Activated CD4-positive, alpha-beta T cell treated with anti-CD3 and anti-CD28 coated beads for 4 hours (primary cell): Measurements from ENCODE around the gene CDKN1C.

ENCODE experiments used
- DNase-seq, 2 donors: peaks; one replicate each; pipeline ENCODE4 v3.0.0-alpha.2; 2020

CDKN1C gene

DNA sequence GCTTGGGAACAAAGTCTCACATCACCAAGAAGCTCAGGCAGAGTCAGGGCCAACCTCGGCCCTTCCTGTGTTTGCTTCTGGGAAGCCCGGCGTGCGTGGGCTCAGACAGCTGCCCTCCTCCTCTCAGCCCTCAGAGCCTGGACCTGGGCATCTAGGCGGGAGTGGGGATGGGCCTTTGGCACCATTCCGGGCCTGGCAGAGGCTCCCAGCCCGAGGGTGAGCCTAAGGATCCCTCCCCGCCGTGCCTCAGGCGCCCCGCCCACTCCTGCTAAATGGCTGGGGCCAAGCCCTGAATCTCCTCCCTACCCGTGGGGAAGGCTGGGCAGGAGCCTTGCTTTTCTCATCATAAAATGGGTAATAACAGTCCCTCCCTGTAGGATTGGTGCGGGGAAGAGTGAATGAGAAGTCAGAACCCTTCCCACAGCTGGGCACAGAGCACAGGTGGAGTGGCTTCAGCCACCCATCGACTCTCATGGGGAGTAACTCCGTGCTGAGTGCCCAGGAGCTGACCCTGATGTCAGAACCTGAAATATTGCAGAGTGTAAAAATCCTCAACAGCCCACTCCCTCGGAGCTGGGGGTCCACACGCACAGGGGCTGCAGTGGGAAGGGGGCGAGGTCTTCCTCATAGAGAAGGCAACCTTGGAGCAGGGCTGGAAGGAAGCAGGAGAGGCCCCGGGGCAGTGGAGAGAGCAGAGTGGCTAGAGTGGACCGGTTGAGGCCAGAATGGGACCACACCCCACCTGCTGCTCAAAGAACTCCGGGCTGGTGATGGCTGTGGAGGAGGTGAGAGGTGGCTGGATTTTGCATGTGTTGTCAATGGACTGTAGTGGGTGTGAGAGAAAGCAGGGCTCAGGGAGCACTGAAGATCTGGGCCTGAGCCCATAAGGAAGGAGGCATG lies 18.8 kb upstream of the CDKN1C start:
- no peak for DNase-seq

DNA sequence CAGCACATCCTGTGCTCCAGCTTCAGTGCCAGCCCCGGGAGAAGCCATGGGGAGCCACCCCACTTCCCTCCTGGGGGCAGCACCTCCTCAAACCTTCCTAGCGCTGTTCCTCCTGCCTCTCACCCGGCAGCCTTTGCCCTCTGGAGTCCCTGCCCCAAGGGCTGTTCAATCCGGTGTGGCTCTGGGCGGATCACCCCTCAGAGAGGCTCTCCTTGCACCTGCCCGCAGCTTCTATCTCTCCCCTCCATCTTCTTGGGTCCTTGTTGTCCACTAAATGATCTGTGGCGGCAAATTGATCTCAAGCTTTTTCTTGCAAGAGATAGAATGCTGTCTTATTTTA lies 18.1 kb upstream of the CDKN1C start:
- DNase-seq, result no peak

DNA sequence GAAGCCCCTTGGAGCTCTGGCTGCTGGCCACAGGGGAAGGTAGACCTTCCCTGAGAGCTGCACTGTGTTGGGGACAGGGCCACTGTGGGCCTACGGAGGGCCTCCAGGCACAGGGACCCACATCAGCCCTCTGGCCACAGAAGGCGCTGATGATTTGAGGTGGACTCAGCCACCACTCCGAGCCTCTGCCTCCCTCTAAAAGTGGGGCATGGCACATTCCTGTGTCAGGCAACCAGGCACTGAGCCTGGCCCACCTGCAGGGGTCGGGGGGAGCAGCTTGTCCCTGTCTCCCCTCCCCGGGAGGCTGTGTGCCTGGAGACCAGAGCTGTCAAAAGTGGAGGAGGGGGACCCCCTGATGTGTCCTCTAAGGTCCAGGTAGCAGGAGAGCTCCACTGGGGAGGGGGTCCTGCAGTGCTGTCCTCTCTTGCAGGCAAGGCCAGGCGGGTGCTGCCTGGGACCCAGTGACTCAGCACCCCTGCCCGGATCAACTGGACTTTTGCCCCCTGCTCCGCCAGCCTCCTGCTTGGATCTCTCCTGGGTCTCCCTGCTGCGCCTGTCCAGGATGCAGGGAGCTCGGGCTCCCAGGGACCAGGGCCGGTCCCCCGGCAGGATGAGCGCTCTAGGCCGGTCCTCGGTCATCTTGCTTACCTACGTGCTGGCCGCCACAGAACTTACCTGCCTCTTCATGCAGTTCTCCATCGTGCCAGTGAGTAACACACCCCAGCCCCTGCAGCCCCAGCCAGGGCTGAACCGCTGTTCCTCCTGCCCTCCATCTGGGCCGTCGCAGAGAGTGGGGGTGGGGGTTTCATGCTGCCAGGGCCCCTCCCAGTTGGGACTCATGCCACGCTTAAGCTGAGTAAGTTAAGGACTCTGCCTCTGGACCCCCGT lies 17.5 kb upstream of the CDKN1C start:
- no peak for DNase-seq

DNA sequence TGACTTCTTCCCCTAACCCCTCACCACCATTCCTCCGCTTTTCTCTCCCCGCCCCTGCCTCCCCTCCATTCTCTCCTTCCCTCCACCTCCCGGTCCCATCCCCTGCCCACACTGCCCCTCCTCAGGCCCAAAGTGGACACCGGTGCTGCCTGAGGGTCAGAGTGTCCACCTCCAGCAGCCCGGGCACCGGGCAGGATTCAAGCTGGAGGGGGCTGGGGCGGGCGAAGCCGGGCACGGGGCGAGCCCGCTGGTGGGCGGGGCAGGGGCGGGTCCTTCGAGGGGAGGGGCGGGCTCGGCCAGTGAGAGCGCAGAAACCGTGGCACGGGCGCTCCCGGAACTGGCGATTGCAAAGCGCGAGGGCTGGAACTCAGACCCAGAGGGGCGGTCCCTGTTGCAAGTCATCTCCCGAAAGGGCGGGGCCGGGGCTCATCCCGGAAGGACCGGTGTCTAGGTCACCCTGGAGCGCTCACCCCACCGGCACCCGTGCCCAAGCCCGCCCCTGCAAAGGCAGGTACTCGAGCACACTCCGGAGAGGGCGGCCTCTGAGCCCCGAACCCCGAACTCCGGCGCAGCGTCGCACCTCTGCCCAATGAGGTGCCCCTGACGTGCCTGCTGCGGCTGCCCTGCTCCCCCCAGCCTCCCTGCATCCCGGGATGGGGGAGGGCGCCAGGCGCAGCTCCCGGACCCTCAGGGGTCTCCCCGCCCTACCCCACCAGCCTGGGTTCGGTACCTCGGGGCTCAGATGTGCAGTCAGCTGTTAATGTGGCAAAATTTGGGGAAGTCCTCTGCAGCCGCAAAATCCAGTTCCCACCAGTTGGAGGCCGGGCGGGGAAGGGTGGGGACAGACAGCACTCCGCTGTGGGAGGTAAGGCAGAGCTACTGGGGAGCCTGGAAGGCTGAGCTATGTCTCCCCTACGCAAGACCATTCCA lies 16.5 kb upstream of the CDKN1C start:
- DNase-seq, result peak; percentile 82 to 88

DNA sequence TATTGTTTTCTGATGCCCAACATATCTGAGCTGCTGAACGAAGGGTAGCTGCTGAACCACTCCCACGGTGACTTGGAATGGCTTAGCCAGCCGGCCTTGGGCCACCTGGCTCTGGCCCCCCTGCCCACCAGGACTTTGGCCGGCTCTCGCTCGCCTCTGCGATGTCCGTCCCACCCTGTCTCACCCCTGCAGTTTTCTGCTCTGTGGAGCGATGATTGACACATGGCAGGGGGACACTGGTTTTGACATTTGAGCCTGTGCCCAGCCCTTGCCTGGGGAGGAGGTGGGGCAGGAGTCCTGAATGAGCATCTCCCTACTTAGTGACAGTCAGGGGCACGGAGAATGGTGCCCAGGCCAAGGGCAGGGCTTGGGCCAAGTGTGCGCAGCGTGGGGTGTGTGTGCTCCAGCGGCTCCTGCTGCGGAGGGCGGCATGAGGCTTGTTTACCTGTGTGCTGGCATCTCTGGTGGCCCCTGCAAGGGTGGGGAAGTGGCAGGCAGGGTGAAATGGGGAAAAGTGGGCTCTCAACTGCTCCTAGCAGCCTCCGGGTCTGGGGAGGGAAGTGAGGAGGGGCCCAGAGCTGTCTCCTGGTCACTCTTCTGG lies 15.7 kb upstream of the CDKN1C start:
- DNase-seq, result no peak

DNA sequence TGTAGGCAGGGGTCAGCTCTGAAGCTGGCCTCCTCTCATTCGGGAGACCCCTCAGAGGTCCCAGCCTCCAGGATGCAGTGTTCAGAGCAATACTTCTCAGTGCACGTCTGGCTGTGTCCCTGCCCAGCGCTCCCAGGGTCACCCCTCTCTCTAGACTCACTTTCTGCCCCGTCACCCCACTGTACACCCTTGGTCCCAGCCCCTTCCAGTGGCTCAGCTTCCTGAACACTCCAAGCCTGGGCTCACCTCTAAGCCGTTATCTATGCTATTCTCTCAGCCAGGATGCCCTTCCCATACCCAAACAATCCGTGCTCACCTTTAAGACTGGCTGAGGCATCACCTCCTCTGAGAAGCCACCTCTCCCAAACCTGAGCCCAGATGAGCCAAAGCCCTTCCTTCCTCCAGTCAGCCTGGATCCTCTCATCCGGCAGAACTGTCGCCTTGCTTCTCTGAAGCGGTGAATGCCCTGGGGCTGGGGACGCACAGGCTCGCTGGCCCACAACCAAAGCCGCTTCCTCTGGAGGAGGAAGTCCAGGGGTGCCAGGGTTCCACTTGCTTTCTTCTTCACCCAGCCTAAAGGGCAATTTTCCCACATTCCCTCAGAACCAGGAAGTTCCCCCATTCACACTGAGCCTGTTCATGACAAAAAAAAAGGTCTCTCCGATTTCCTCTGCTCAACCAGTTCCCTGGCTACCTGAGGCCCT lies 13.7 kb upstream of the CDKN1C start:
- DNase-seq, result no peak

DNA sequence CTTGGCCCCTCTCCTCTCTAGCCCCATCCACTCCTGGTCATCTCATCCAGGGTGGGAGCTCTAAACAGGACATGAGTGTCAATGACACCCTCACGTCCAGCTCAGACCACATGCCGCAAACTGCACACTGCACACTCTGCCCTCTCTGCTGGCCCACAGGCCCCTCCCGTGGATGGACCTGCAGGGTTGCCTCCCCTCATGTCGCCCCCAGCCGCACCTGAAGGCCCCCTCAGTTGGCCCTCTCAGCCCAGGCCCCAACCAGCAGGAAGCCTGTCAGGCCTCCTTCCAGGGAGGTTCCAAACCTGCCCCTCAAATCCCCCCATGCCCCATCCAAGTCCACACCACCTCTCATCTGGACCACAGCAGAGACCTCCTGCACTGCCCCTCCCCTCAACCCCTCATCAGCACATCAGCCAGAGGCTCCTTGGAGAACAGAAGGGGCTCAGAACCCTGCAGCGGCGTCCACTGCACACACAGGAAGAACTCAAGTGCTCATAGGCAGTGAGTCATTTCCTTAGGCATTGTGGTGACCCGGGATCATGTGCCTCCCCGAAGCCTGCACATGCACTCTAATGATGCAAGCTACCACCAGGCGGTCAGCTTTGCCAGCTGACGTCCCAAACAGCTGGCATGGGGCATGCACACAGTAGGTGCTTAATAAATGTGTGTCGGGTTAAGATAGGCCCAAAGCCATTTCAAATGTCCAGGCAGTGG lies 12.9 kb upstream of the CDKN1C start:
- DNase-seq, result peak; percentile 31 to 52

DNA sequence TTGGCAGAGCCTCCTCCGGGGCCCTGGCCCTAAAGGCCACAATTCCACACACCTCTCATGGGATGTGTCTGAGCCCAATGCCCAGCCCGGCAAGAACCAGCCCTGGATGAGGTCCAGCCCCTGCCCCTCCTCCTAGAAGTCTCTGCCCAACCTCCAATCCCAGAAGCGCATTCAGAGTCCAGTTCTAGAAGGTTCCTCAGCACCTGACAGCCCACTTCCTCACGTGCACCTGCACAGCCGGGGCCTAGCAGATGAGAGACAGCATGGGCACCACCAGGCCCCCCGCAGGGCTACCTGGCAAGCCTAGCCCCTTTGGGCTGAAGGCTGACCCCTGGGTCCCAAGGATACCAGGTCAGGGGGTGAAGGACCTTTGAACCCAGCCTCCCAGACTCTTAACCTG lies 11.5 kb upstream of the CDKN1C start:
- DNase-seq, result no peak

DNA sequence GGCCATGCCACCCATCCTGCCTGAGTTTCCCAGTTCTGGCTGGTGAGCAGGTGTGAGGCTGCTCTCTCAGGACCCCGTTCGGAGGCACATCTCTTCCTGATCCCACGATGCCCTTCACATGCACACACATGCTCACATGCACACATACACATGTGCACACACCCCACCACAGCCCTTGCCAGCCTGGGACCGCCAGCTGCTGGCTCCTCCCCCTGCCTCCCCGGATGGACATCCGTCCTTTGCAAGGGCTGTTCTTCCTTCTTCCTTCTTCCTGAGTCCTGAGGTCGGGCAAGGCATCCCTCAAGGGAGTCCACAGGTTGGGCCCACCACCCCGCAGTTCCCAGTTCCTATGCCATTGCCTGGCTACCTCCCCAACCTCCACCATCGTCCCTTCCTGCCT lies 10.5 kb upstream of the CDKN1C start:
- DNase-seq, result no peak

DNA sequence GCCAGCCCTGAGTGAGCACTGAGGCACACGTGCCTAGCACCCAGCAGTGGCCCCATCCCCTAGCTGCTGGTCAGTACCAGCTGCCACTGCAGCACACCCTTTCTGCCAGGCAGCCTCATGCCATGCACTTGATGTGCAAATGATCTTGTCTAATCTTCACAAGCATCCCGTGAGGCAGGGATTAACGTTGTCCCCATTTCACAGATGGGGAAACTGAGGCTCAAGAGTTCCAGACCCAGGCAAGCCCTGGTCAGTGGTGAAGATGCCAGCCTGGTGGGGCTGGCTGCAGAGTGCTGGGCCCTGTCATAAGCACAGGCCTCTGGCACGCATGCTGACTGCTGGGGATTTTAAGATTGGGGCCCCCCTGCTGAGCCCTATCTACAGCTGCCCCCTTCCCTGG lies 8.4 kb upstream of the CDKN1C start:
- no peak for DNase-seq

DNA sequence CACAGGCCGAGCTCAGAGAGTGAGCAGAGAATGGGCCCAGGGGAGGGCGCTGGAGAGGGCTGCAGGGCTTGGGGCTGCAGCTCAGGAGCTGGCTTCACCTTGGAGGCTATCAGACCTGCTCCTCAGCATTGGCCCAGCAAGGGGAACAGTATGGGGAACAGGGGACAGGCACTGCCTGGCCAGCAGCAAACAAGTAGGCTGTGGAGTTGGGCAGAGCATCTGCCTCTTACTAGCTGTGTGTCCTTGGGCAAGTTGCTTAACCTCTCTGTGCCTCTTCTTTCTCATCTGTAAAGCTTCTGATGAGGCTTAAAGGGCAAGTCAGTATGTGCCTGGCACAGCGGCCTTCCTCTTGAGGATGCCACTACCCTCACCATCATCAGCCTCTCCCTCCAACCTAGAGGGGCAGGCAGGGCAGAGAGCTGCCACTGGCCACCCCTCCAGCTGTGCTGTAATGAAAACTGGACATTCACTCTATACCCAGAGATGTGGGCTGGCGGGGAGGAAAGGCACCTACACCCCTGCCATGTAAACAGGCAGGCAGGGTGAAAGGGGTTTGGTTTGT lies 7.5 kb upstream of the CDKN1C start:
- peak; percentile 29 to 30 for DNase-seq

DNA sequence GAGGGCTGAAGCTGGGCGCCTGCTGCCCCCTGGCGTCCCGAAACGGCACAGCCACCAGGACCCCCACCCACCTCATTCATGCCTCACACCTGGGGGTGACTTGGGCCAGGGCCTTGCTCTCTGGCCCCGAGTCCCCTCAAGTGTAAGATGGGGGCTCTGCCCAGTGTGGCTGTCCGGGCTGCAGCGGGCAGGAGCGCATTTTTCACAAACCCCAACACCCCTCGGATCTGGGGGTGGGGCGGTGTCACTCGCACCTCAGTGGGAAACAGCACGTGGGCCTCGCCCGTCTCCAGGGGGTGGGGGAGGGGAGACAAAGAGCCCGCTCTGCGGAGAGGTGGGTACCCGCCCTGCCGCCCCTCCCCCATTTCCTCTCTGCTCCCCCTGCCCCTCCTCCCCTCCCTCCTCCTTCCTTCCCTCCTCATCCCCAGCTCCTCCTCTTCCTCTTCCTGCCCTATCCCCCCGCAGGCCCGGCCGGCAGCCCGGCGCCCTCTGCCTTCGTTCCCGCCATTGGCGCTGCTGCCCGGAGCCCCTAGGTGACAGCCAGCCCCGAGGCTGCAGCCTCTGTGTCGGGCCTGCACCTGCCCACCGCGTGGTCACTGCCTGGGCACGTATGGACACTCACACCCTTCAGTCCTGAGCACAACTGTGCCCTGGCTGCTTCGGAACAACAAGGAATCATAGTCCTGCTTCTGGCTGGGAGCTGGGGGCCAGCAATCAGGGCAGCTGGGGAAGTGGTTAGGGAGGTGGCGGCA lies 6.8 kb upstream of the CDKN1C start:
- DNase-seq, result peak; percentile 41 to 56

DNA sequence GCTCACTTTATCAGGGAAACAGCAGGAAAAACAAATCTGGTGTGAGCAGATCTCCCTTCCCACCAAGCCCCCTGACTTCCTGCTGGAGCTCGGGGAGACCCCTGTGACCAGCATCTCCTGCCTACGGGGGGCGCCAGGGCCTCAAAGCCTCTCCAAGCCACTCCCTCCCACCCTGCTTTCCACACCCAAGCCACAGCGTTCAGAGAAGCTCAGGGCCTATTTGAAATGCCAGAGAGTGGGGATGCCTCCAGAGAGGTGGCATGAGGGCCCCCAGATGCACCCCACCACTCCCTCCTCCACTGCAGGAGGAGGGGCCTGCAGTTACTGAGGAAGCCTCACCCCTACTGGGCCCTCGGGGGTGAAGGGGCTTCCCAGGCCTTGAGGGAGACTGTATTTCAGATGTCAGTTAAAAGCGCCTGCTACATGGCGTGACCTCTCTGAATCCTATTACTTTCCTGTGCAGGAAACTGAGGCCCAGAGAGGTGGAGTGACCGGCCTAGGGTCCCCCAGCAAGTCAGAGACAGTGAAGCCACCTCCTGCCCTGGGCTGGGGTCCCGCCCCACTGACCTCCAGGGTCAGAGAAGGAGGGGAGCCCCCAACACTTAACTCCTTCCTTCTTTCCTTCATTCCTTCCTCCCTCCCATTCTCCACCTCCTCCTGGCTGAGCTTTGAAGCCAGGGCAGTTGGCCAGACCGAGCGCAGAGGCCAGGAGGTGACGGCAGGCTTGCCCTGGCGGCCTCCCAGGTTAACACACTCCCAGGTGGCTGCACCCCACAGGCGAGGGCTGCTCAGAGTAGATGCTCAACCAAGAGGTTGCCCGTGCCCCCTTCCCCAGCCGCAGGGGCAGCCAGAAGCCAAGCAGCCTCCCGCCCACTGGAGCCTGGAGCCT lies 6.0 kb upstream of the CDKN1C start:
- DNase-seq, result peak in 1 of 2 donors; percentile 58

DNA sequence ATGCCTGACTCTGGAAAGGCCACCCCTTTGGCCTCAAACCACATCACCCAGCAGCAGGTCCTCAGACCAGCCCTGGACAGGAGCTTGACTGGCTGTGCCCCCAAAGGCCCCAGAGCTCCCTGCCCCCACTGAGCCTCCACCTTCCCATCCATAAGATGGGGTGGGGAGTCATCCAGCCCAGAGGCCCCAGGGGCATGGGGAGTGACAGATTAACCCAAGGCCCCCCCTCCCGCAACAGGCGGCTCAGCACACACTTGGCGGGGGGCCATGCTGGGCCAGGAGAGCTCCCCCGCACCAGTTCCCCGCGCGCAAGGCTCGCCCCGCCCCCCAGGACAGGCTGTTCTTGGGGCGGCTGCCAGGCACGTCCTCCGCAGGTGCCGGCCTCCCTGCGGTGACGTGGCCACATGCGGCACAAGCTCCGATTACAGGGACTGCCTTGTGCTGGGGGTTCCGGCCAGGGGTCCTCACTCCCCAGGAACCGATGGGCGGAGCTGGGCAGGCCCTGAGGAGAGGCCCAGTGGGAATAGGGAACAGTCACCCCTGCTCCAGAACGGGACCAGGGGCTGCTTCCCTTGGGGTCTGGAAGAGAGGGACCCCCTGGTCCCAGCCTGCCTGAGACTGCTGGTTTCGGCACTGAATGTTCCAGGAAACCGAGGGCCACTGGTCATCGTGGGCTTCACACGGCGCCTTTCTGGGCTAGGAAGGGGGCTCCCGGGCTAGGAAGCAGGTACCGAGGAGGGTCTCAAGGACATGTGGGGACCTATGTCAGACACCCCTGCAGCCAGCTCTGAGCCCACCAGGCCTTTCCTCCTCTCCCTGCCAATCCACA lies 5.1 kb upstream of the CDKN1C start:
- DNase-seq, result no peak

DNA sequence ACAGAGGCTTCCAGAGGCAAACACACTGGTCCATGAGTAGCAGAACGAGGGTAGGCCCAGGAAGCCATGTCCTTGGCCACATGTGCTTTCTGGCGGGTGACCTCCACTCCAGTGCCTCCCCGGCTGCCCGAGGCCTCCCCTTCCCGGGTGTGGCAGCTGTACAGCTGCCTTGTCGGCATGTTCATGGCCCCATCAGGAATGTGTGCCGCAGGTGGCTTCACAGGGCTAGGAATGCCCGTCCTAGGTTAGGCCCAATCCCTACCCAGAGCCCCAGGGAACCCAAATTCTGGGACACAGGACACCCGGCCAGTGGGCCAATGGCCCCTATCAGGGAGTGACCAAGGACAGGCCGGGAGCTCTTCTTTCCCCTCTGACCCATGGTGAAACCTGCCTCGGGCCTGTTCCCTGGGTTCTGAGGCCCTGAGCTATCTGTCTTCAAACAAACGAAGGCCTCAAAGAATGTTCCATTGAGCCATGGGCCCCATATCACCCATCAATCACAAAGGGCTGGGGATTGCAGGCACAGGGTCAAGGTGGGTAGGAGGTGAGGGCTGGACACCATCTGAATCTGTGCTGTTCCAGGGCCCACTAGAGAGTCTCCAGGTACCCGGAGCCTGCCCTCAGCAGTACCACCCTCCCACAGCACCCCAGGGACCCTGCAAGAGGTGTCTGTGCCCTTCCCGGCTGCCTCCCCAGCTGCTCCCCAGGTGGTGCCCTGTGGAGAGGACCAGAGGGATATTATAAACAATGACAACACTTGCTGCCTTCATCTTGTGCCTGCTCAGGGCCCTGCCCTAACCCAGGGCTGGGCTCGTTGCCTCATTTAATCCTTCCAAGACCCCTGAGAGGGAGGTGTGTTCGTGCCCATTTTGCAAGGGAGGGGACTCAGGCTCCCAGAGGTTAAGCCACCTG lies 4.0 kb upstream of the CDKN1C start:
- no peak for DNase-seq

DNA sequence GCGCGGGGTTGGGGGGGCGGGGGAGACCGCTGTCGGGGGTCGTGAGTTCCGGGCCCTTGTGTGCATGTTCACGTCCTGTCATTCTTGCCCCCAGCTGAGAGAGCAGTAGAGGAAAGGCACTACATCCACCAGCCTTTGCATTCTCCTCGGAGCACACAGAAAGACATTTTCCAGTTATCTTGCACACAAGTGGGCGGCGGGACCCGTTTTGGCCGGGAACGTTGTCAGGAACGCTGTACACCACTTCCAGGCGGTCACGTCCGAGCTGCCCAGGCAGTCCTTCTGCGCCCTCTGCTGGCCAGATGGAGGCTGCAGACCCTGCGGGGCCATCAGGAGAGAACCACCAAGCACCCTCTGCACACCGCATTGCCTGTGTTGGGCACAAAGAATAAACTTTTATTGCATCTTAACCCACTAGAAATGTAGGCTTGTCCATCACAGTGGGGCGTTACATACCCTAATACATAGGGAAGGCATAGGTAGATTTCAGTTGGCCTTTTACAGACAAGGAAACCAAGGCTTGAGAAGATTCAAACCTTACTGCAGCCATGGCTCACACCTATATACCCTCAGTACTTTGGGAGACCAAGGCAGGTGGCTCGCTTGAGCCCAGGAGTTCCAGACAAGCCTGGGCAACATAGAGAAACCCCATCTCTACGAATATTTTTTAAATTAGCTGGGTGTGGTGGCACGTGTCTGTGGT lies 2.8 kb upstream of the CDKN1C start:
- DNase-seq, result peak; percentile 82 to 88
